C4-2B (cell line): ENCODE results near the gene ANKRD33B.

Experiments
- H3K27ac ChIP-seq: fragments of 450-650 bp; 2 replicates; pipeline ENCODE4 v1.5.1; 2017
- ZFX ChIP-seq: fragments of 450-650 bp; IDR thresholded peaks from 2 replicates; pipeline ENCODE4 v1.6.1; 2017
- TF ChIP-seq, protein P1 (sequence below): fragments of 450-650 bp; conservative IDR thresholded peaks from 2 replicates; pipeline ENCODE4 v1.5.1; 2017; ENCODE audit warnings: mild to moderate bottlenecking

Gene ANKRD33B

DNA sequence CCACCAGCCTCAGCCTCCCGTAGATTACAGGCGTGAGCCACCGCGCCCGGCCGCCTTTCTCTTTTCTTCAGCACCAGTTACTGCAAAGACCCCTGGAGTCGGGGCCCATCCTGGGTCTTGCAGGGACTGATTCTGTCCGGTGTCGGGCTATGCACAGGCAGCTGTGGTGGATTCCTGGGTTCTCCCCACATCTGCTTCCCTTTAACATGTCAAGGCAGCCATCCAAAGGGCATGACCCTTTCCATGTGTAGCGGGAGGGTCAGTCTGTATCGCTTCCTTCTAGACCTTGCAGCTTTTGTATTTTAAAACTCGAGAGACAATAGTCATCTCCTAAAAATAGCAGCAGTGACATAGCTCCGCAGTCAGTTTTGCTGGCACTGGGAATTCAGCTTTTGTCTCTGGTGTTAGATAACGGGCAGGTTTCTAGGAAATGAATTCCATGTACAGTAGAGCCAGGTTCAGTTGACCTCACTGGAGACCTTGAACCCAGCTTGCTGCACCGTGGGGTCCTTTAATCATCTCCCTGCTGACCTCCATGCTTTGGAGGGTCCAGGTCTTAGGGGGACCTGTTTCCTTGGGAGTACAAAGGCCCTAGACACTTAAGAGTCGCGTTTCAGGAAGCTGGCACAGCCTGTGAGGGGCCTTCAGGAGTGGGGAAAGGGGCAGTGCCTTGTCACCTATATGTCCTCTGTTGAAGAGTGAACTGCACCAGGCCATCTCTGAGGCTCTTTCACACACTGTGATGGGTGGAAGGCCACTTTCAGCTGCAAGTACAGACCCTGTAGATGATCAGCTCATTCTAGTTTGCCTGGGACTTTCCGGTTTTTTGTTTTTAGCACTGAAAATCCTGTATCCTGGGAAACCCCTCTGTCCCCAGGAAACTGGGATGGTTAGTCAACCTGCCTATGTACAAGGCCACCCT lies 13.8 kb downstream of the ANKRD33B start:
- TF ChIP-seq ZFX, result no peak
- TF ChIP-seq, protein P1, sequence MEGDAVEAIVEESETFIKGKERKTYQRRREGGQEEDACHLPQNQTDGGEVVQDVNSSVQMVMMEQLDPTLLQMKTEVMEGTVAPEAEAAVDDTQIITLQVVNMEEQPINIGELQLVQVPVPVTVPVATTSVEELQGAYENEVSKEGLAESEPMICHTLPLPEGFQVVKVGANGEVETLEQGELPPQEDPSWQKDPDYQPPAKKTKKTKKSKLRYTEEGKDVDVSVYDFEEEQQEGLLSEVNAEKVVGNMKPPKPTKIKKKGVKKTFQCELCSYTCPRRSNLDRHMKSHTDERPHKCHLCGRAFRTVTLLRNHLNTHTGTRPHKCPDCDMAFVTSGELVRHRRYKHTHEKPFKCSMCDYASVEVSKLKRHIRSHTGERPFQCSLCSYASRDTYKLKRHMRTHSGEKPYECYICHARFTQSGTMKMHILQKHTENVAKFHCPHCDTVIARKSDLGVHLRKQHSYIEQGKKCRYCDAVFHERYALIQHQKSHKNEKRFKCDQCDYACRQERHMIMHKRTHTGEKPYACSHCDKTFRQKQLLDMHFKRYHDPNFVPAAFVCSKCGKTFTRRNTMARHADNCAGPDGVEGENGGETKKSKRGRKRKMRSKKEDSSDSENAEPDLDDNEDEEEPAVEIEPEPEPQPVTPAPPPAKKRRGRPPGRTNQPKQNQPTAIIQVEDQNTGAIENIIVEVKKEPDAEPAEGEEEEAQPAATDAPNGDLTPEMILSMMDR, result no peak
- H3K27ac ChIP-seq, result no peak overlapping the region

GRCh38 chr5:10578293-10578665 lies 14.4 kb downstream of the ANKRD33B start:
- no peak for TF ChIP-seq ZFX
- TF ChIP-seq, protein P1, result no peak
- H3K27ac ChIP-seq, result no peak overlapping the region

GRCh38 chr5:10578869-10579268 lies 15.0 kb downstream of the ANKRD33B start:
- H3K27ac ChIP-seq, result no peak overlapping the region
- TF ChIP-seq, protein P1, result no peak
- TF ChIP-seq ZFX, result no peak

DNA sequence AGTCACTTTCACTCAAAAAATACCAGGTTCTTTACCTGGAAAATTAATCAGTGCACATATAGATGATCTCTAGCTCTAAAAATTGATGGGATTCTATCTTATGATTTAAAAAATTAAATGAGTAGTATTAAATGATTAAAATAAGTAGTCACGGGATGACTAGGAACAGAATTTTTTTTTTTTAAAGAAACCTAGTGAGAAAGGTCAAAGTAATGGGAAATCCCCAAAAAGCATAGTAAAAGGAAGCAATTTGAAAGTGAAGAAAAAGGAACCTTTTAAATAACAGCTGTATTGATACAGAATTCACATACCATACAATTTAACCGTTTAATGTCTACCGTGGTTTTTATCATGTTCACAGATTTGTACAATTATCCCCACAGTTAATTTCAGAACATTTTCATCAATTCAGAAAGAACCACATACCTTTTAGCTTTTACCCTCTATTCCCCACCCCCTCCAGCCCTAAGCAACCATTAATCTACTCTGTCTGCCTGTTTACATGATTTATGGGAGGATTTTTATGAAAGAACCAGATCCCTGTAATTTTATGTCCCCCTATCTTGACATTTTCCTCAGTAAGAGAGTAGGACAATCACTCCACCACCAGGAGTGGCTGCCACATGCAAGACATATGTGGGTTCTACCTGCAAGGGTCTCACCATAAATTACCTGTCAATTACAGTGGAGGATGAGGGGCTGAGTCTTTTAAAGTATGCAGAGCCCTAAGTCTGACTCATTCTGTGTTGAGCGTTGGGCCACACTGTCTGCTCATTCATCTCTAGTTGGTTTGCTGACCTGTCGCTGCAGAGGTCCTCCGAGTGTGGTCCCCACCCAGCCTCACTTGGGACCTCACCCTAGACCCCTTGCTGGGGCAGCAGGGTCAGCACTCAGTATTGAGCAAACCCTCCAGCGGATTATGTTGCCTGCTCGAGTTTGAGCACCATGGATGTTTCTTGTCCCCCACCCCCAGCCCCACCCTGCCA lies 16.0 kb downstream of the ANKRD33B start:
- TF ChIP-seq, protein P1, result no peak
- TF ChIP-seq ZFX, result no peak
- H3K27ac ChIP-seq, result no peak overlapping the region

DNA sequence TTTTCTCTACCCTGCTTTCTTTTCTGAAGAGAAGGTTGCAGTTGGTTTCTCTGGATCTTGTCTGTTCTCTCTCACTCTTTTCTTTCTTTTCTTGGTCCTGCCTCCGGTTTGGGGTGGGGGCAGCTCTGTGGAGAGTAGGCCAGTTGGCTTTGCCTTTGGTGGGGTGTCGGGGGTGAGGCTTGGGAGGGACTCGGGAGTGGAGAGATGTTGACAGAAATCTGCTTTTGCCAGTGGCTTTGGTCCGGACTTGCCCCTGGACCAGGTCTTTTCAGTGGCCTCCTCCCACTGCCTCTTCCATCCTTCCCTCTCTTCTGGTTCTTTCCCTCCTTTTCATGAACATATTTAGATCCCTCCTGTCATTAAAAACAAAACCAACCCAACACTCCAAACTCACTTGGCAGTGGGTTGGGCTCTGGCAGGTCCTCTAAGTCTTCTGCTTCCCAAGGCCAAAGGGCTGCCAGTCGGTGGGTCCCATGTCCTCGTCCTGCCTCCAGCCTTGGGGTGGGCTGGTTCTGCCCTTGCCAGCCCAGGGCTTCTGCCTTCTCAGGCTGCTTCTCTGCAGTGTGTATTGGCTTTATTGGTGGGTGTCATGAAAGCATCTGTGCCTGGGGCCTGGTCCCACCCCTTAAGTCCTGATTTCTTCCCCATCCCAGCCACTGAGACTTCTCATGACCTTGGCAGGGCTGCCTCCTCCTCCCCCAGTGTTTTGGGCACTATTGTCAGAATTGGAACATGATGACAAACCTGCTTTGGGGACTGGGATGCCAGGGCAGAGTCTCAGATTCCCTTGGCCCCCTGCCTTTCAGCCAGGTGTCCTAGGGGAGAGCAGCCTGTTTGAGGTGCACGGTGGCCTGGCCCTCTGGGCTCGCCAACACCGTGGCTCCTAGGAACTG lies 16.9 kb downstream of the ANKRD33B start:
- H3K27ac ChIP-seq, result no peak overlapping the region
- TF ChIP-seq, protein P1, result no peak
- no peak for TF ChIP-seq ZFX

DNA sequence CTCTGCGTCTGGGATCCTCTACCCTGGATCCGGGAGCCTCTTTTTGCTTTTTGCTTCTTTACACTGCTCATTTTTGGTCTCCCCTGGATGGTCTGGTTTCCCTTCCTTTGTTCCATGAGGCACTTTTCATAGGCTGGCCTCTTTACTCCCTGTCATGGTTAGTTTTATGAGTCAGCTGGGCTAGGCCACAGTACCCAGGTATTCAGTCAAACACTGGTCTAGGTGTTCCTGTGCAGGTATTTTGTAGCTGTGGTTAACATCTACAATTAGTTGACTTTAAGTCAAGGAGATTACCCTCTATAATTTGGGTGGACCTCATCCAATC lies 17.5 kb downstream of the ANKRD33B start:
- no peak for TF ChIP-seq ZFX
- TF ChIP-seq, protein P1, result no peak
- H3K27ac ChIP-seq, result no peak overlapping the region
